ENCODE data around the gene PPP1R1C. TPM values are rescaled to one million over a fixed set of nuclear protein-coding genes. Genes with fewer than 3 reads are reported as not detected.

The PPP1R1C gene
- total RNA-seq, 1 experiment from 2014 or later: not detected

DNA sequence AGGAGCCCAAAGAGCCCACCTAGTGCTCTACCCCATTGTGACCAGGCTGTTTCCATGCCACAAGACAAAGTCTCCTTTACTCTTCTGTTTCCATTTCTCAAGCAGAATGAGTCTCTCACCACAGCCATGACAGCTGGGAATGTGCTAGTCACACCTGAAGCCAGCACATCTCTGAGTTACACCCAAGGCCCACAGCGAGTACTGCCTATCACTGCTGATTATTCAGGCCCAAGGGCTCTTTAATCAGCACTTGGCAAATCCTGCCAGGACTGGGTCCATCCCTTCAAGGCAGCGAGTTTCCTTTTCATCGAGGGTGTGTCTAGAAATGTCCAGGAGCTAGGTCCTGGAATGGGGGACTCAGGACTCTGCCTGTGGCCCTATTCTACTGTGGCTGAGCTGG lies 14.6 kb upstream of the PPP1R1C start:
- DNase-seq (ENCODE audit: low spot score): no peak

DNA sequence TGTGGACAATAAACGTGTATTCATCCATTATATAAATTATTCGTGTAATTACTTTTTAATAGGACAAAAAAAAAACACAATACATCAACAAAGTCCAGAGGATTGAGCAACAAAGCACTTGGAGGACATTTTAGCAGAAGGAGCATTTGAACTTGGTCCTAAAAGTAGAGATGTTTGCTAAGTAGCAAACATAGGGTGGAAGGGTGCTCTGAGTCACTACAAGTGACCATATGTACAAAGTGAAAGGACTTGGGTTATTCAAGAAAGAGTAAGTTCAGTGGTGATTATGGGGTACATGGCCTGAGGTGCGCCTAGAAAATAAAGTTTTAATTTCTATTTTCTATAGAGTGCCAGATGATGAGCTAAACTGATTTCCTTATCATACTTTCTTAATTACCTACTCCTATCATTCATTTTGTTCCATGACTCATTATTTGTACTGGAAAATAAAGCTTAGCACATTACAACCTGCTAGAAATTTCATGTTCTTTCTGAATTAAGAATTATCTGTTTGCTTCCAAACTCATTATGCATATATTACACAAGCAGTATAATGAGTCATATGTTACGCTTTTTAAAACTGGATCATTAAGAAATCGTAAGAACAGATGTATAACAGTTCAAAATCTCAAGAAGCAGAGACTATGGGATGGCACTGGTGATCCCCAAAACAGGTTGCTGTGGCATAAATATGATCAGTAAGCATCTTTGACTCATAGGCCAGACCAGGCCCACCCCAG lies 13.1 kb upstream of the PPP1R1C start:
- no peak for DNase-seq (ENCODE audit: low spot score)

DNA sequence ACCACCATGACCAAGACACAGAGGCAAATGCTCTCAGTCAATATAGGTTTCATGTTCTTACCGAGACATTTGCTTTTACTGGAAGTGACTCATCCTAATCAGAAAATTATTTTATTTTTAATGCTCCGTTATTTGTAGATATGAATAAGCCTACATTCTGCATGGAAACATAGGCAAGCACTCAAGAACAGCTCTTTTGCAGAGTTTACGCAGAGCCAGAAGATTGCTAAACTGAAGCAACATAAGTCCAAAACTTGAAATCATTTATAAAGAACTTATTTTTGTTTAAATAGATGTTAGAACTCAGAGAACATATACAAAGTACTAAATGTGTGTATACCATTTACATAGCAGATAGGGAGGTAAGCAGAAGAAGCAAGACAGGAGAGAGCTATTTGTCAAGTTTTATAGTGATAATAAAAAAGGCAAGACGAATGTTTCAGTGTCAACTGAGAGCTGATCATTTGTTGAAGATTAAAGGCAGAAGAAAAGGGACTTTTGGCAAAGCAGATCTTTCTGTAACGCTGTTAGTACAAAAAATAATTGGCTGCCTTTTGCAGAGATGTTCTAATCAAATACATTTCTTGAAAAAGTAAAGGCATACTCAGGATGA lies 12.4 kb upstream of the PPP1R1C start:
- DNase-seq (ENCODE audit: low spot score): no peak

DNA sequence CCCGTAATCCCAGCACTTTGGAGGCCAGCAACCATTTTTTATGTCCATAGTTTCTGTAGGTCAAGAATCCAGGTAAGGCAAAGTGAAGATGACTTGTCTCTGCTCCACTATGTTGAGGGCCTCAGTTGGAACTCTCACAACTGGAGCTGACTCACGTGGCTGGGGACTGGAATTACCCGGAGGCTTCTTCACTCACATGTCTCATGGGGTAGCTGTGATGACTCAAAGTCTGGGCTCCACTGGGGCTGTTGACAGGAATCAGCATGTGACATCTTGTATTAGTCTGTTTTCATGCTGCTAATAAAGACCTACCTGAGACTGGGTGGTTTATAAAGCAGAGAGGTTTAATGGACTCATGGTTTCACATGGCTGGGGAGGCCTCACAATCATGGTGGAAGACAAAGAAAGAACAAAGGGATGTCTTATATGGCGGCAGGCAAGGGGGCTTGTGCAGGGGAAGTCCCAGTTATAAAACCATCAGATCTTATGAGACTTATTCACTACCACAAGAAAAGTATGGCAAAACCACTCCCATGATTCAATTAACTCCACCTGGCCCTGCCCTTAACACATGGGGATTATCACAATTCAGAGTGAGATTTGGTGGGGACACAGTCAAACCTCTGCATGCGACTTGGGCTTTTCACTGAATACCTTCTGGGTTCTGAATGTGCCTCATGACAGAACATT lies 7.8 kb upstream of the PPP1R1C start:
- DNase-seq (ENCODE audit: low spot score): no peak

DNA sequence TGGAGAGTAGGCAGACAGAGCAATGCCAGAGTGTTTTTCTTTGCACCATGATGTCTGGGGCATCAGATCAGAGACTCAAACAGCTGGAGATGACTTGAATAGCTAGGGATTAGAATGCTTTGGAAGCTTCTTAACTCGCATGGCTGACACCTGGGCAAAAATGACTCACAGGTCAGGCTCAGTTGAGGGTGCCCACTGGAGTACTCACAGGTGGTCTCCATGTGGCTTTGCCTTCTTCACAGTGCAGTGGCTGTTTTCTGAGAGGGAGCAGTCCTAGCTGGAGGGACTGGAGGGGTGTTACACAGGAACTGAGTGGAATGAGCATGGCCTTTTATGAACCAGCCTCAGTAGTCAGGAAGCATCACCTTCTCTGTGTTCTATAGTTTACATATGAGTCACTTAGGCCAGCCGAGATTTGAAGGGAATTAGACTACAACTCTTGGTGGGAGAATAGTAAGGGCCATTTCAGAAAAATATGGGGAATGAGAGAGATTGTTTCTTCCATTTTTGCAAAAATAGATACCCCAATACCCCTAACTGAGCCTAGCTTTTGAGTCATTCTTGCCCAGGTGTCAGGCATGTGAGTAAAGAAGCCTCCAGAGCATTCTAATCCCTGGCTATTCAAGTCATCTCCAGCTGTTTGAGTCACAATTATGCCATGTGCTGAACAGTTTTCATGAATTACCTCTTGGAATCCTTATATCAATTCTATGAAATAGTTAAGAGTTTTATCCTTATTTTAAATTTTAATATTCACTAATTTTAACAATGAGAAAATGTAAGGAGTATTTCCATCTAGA lies 7.1 kb upstream of the PPP1R1C start:
- DNase-seq (ENCODE audit: low spot score): no peak

DNA sequence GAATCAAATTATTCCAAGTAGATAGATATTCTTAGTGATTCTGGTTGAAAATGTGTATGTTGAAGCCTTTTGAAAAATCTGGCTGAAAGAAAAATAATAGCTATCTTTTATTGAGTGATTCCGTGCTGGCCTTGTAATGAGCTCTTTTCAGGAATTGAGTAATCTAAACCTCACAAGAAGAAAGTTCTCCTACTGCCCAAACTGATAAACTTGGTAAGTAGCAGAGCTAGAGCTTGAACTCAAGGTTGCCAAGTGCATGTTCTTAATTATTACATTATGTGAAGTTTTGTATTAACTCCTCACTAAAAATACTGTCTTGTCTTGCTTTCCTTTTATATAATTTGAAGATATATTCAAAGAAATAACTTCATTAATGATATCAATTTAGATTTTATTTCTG lies 1.6 kb upstream of the PPP1R1C start:
- no peak for DNase-seq (ENCODE audit: low spot score)

DNA sequence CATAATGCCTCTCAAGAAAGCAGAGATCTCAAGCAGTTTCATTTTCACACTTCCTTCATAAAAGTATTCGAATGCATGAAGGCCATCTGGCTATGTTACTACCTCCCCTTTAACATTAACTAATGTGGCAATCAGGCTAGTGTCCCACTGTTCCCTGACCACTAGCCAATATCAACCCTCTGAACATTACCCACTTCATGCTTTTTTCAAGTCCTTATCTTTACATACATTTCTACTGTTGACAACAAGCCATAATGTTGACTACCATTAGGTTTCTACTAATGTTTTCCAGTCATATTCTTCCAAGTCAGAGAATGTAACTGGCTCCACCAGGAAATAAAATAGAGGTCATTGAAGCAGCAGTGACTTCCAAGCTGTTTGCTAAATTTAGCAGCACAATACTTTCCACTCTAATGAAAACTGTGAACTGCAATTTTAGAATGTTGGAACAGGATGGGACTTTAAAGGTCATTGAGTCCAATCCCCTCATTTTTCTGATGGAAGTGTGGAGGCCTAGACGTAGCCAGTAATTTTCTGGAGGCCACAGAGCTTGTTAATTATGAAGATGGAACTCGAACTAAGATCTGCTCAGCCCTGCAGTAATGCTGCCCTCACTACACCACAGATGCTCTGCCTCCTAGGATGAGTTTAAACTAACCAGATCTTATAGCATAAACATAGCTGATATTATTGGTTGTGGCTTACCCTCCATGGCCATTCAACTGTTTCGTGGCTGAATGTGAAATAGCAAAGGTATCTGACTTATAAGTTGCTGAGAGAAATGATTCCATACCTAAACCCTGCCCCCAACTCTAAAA lies 630 bp upstream of the PPP1R1C start:
- no peak for DNase-seq (ENCODE audit: low spot score)

DNA sequence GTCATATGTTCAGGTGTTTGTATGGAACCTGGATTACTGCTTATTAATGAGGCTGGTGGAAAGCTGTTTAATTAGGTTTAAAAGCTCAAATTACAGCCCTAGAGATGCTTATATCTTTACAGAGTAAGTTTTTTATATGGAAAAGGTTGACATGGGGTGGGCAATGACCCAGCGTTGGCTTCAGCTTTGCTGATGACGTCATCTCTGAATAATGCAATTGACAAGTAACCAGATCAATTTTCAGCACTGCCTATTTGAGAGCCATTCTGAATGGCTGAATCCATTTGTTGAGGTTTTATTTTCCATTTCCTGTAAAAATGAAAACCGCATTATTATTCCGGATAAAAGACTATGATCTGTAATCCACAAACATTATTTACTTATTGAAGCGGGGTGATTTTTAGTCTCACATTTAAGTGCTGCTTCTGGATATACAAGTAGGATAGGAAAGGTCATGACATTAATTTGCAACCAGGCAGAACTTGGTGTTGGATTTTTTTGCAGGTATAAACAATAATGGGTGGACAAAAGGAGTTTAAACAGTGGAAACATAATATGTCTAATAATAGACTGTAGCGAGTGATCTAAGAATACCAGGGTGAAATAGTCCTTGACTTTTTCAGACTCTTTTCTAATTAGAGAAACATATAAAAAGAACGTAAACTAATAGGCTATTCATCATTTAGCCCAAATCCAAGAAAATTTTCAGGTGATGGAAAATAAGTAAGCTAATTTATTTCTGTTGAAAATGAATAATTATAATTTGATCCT lies 2.7 kb downstream of the PPP1R1C start:
- no peak for DNase-seq (ENCODE audit: low spot score)

DNA sequence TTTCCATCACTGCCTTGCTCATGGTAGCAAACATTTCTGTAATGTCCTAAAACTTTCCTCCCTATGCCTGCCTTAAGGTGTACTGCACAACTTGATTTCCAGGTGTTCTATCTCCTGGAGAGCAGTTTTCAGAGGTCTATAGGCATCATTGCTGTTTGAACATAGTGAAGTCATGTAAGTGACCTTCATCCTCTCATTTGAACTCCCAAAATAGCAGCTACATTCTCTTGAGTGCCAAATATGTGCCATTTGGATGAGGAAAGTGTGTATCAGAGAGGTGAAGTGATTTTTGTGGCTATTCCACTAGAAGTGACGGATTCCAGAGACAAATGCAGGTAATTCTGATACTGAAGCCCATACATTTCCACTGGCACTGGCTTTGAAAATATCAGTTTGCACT lies 3.4 kb downstream of the PPP1R1C start:
- DNase-seq (ENCODE audit: low spot score): no peak

DNA sequence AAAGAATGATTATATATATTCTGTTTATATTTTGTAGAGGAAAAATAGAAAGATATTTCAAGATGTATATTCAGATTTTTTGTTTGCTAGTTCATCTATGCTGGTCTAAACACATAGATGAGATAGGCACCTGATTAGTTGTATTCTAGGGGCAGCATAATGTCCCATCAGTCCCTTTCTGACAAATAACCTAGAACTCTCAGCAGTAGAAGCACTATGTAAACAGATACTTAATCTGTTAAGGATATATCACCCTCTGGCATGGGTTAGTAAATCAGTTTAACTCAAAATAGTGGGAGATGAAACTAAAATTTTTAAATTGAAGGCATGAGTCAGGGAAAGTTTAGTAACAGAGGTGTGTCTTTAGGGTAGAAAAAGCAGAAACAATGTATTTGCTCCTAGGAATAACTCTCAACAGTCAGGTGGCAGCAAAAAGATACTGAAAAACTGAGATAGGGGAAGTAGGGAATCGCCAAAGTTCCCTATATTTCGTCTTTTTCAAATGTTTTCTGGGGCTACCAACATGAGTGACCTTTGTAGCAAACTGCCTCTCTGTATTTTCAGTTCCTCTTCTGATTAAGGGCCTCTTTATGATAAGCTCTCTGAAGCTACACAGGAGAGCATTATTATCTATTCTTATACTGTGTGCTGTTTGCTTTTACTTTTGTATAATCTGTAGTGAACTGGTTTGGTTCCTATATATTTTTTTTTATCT lies 5.7 kb downstream of the PPP1R1C start:
- DNase-seq (ENCODE audit: low spot score): no peak

DNA sequence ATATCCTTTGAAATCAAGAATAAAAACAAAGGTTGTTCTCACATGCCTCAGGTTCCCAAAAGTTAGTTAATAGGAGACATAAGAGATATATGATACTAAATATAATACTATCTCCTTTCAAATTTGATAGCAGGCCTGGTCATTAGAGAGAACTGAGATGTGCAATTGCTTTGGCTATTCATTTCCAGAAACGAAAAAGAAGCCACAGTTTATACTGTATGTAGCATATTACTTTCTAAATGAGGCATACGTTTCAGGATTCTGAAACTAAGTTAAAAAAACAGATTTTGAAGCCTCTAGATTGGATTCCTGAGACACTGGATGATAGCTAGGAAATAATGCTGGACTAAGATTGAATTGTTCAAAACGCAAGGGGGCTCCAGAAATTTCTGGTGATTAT lies 7.1 kb downstream of the PPP1R1C start:
- DNase-seq (ENCODE audit: low spot score): no peak

DNA sequence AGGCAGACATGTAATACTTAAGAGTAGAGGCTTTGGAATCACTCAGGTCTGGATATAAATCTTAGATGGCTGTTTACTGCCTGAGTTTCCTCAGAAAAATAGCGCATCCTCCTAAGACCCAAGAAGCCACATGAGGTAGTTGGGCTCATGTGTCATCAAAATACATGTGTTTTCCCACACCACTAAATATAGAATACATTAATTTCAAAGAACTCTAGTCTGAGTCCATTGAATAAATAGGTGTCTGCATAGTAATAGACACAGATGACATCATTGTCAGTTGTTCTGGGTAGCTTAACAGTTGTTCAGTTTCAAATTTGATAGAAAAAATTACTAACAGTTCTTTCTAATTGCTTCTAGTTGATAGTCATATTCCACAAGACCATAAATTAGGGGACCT lies 9.6 kb downstream of the PPP1R1C start:
- DNase-seq (ENCODE audit: low spot score): no peak

DNA sequence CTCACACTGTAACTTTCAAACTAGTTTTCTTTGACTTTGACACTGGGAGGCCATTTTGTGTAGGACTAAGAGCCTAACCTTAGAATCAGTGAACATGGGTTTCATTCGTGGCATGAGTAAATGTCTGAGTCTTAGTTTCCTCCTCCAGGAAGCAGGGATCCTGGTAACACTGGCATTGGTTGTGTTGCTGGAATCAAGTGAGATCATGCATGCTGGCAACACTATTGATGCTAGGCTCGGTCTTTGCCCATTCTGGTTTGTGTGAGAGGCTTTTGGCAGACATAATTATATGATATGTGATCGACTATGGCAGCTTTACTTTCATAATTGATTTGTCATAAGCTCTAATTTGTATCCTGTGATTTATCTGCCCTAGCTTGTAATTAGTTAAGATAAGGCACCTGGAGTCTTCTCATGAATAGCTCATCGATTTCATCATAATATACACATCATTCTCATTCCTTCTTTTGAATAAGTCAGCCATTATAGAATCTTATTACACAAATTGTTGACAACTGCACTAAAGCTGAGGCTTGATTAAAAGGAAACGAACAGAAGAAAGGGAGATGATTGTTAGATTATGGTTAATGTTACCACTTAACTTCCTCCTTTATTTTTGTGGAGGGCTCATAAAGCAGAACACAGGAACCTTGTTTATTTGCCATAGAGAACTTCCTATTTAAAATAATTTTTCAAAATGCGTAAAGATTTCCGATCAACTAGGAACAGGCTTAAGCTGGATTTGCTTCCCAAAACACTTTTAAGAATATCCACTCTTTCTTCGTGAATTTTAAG lies 12.6 kb downstream of the PPP1R1C start:
- peak; percentile 13 for DNase-seq (ENCODE audit: low spot score)

DNA sequence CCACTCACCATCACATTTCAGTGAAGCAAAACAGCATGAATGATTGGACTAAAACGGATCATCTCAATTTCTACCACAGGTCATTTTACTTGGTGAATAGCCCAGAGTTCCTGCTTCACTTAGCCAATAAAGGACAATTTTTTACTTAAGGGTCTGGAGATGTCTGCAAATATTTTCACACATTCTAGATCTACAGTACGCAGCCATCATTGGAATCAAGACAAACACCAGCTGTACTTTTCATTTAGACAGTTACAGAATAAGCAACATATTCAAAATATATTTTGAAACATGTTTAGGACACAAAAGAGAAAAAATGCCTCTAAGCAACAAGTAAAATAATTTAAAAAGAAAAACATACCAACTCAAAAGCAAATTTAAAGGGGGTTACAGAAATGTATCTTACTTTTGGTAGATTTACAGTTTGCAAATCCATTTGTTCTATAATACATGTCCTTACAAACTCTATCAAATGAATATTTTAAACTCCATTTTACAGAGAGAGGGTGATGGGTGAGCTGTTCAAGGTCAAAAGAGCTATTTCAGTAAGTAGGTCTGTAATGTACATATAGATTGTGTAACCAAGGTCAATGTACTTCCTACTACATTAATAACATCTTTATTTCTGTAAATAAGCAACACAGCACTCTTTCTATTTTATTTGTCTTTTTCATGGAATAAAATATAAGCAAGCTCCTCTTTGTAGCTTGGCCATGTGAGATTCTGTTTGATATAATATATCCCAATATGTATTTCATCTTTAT lies 13.4 kb downstream of the PPP1R1C start:
- no peak for DNase-seq (ENCODE audit: low spot score)

DNA sequence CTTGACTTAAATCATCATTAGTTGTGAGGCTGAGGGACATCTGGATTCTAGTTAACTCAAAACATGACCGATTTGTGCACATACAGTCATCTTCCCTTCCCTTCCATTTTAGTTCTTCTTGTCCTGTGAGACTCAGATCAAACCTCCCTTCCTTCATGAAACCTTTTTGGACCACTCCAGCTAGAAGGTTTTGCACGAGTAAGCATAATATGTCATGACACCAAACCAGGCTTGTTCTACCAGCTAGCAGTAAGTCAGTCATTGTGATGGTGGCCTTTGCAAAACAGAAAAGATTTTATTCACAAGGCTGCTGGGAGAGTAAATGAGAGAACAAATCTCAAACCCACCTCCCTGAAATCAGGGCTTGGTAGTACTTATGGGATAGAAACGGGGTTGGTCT lies 14.3 kb downstream of the PPP1R1C start:
- no peak for DNase-seq (ENCODE audit: low spot score)

DNA sequence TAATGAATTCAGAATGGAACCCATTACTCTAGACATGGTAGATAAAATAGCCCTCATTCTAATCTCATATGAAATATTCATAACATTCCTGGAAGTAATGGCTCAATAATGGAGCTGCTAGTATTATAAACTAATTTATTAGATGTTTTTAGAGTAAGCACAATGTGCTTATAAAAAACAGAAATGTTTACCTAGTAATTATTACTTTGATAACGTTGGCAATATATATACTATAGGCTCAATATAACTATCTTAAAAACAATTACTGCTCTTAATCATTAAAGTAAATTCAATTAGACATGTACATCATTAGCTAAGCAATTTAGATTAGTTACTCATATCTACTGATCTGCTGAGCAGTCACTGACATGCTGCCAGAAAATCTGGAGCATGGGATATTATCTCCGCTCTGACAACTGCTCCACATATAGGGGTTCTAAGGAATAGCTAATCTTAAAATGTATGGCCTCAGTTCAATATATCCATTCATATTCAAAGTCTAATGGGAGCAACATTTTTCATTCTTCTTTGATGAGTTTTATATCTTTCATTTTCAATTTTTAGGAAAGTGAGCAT lies 19.4 kb downstream of the PPP1R1C start:
- DNase-seq (ENCODE audit: low spot score): no peak

DNA sequence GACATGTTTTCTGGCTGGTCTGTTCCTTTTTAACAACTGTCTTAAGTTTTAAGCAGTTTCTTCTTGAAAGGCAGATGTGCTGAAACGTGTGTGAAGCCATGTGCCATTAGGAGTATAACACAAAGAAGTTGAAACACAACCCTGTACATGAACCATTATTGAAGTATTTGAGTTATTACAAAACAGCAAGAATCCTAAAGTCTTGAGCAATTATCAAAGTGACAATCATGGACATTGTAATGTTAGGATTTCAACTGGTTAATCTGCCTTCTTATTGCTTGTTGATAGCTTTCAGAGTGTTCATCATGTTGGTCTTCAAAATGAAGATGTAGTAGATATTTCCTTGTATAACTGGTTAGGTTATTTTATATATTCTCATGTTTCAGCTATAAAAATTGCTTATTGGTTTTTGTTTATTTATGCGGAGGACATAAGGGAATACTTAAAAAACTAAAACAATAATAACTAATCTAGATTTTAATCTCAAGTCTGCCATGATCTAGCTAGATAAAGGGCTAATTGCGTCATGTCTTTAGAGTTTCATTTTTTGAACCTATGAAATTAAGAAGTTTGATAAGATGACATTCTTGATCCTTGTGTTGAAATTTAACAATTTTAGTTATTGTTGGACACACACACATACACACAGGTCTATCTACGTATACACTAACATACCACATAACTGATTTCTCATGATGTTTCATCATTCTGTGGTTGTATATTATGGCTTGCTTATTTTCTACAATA lies 21.1 kb downstream of the PPP1R1C start:
- DNase-seq (ENCODE audit: low spot score): no peak
